GM12878 (cell line): ENCODE results near the gene IPO11. TPM values are rescaled to one million over a fixed set of nuclear protein-coding genes. Genes with fewer than 3 reads are reported as not detected.

Experiments
- ATAC-seq: fragments of 200-7000 bp; cut with Tn5 transposase; 3 replicates; pipeline ENCODE4 v1.9.1; 2020; ENCODE audit warnings: mild to moderate bottlenecking, moderate library complexity
- BruUV-seq: library from RNA; stranded (reverse); fragments of 400-500 nt; replicated peaks from 2 replicates; lab custom pipeline; 2021; lab: Mats Ljungman, UMichigan
- CTCF ChIA-PET: fragments of 300-600 bp; sonication (Branson Sonifier 250); formaldehyde crosslinking; extraction: SDS; loops from one replicate; lab custom pipeline; 2021; ENCODE audit warnings: inconsistent platforms; lab: Yijun Ruan, JAX
- POLR2A ChIA-PET: fragments of 350-600 bp; formaldehyde crosslinking; extraction: SDS; loops from one replicate; lab custom pipeline; 2021; ENCODE audit warnings: inconsistent platforms; lab: Charles Lee
- RAD21 ChIA-PET: fragments of 300-600 bp; sonication (Branson Sonifier 250); formaldehyde crosslinking; loops from one replicate; lab custom pipeline; 2023; ENCODE audit warnings: antibody characterized with exemption; ENCODE audit not compliant: unreplicated experiment; lab: Charles Lee
- SMC1A ChIA-PET: fragments of 300-600 bp; sonication (Branson Sonifier 250); formaldehyde crosslinking; loops from one replicate; lab custom pipeline; 2023; ENCODE audit not compliant: unreplicated experiment, uncharacterized antibody; lab: Charles Lee
- DNase-seq: peaks from one replicate; pipeline ENCODE4 v3.0.0-alpha.2; 2011; ENCODE audit warnings: low read depth, low spot score
- FAIRE-seq: peaks from 3 replicates; lab custom pipeline; 2011; peaks lifted over from hg19 to GRCh38; lab: Jason Lieb, UNC
- H2AFZ ChIP-seq: 2 replicates; pipeline ENCODE4 v1.6.0; 2011; ENCODE audit warnings: low read depth, low read length, control low read depth; ENCODE audit not compliant: control insufficient read depth
- H3K27ac ChIP-seq: 2 replicates; pipeline ENCODE4 v1.5.1; 2011; ENCODE audit warnings: control low read depth; ENCODE audit not compliant: control insufficient read depth, insufficient read depth
- H3K27me3 ChIP-seq, 2 experiments: replicated peaks in 1 of 2; 2 replicates each; pipeline versions ENCODE4 v1.6.0 to v1.6.1; 2011; ENCODE audit warnings: low read length in 1 of 2; ENCODE audit not compliant: control insufficient read depth in 2 of 2, insufficient read depth in 2 of 2
- H3K36me3 ChIP-seq, 2 experiments: 2 replicates each; pipeline ENCODE4 v1.5.1; 2011; ENCODE audit warnings: low read length in 1 of 2; ENCODE audit not compliant: control insufficient read depth in 2 of 2, insufficient read depth in 2 of 2
- H3K4me1 ChIP-seq: 2 replicates; pipeline ENCODE4 v1.6.1; 2011; ENCODE audit warnings: mild to moderate bottlenecking, low read length, moderate library complexity, mixed read lengths; ENCODE audit not compliant: control insufficient read depth, insufficient read depth
- H3K4me2 ChIP-seq: 2 replicates; pipeline ENCODE4 v1.6.0; 2011; ENCODE audit warnings: control low read depth; ENCODE audit not compliant: control insufficient read depth, insufficient read depth
- H3K4me3 ChIP-seq: fragments of 200-600 bp; sonication (generic); 2 replicates; pipeline ENCODE4 v1.5.1; 2016
- H3K79me2 ChIP-seq: 2 replicates; pipeline ENCODE4 v1.6.0; 2011; ENCODE audit warnings: low read length; ENCODE audit not compliant: control insufficient read depth, insufficient read depth
- H3K9ac ChIP-seq: 2 replicates; pipeline ENCODE4 v1.8.0; 2011; ENCODE audit warnings: low read length, control low read depth, mixed read lengths; ENCODE audit not compliant: control insufficient read depth, insufficient read depth
- H3K9me3 ChIP-seq: replicated peaks from 3 replicates; pipeline ENCODE4 v1.5.1; 2011; ENCODE audit warnings: mild to moderate bottlenecking, low read length; ENCODE audit not compliant: control insufficient read depth, insufficient read depth
- H4K20me1 ChIP-seq: 2 replicates; pipeline ENCODE4 v1.6.0; 2011; ENCODE audit not compliant: control insufficient read depth, insufficient read depth
- ATF7 ChIP-seq: fragments of 450-650 bp; IDR thresholded peaks from 2 replicates; pipeline ENCODE4 v1.6.1; 2016; ENCODE audit warnings: low read depth, mild to moderate bottlenecking
- BCL11A ChIP-seq: IDR thresholded peaks from 2 replicates; pipeline ENCODE4 v1.6.1; 2011; ENCODE audit warnings: low read depth, low read length
- IKZF2 ChIP-seq, 2 experiments: fragments of 450-650 bp; IDR thresholded peaks; 2 replicates each; pipeline ENCODE4 v1.6.1; 2017; ENCODE audit warnings: mild to moderate bottlenecking in 2 of 2, moderate library complexity in 2 of 2
- NBN ChIP-seq: fragments of 450-650 bp; IDR thresholded peaks from 2 replicates; pipeline ENCODE4 v1.6.1; 2016
- NFXL1 ChIP-seq: fragments of 450-650 bp; IDR thresholded peaks from 2 replicates; pipeline ENCODE4 v1.6.1; 2017; ENCODE audit warnings: antibody characterized with exemption, mild to moderate bottlenecking, borderline replicate concordance
- NR2C2 ChIP-seq: IDR thresholded peaks from 2 replicates; pipeline ENCODE4 v1.6.1; 2011; ENCODE audit warnings: borderline replicate concordance, low read depth; ENCODE audit not compliant: control insufficient read depth, insufficient read length
- NRF1 ChIP-seq: conservative IDR thresholded peaks from 2 replicates; pipeline ENCODE4 v1.6.1; 2011; ENCODE audit warnings: mild to moderate bottlenecking, low read depth, low read length, improper control_type of control experiment
- PAX8 ChIP-seq: fragments of 450-650 bp; IDR thresholded peaks from 2 replicates; pipeline ENCODE4 v1.6.1; 2017; ENCODE audit warnings: mild to moderate bottlenecking, moderate library complexity
- POLR2A ChIP-seq: IDR thresholded peaks from 2 replicates; pipeline ENCODE4 v1.6.1; 2011; ENCODE audit warnings: low read depth, mild to moderate bottlenecking, low read length
- RBBP5 ChIP-seq: fragments of 200-600 bp; sonication (generic); conservative IDR thresholded peaks from 2 replicates; pipeline ENCODE4 v1.6.1; 2016
- WGBS: methylation state at CpG from one replicate; pipeline ENCODE4 v1.1.6; 2016; ENCODE audit warnings: low lambda C conversion rate; ENCODE audit not compliant: insufficient replicate concordance, insufficient coverage; ENCODE audit errors: missing lambda C conversion rate; 5-methylcytosine and 5-hydroxymethylcytosine counted together
- in situ Hi-C: fragments of 300-500 bp; cut with MboI; formaldehyde crosslinking; loops from 9 replicates; pipeline ENCODE4 v1.14.3; 2018; ENCODE audit warnings: mixed read lengths
- intact Hi-C: fragments of 100-400 bp; cut with micrococcal nuclease; formaldehyde crosslinking; loops from one replicate; pipeline ENCODE4 v1.14.2; 2022; ENCODE audit not compliant: unreplicated experiment
- polyA plus RNA-seq, 11 experiments: library from polyadenylated mRNA; depleted of rRNA in 4 of 11; unstranded in 6 of 11; stranded (reverse) in 5 of 11; fragments of >200 nt; fragmentation: Nextera tagmentation in 4 of 11; fragmentation: Illumina TruSeq in 1 of 11; extraction: Ambion mirVana in 4 of 11; extraction: Trizol in 1 of 11; gene quantifications; 1 replicate in 1 of 11; 2 replicates in 10 of 11; pipeline versions ENCODE4 v1.2.1 to v1.2.3, GENCODE V29; 2011 to 2016; ENCODE audit warnings: inconsistent platforms in 2 of 11, missing spikeins in 2 of 11, low read depth in 1 of 11
- total RNA-seq, 4 experiments: library from RNA; depleted of rRNA in 3 of 4; stranded (reverse); fragments of >200 nt in 3 of 4; fragmentation: Illumina TruSeq in 1 of 4; extraction: Trizol in 1 of 4; gene quantifications; 2 replicates each; pipeline versions ENCODE4 v1.2.1 to v1.2.3, GENCODE V29; 2013 to 2021
- TF ChIP-seq, protein P1 (sequence below): IDR thresholded peaks from 2 replicates; pipeline ENCODE4 v1.6.1; 2012; ENCODE audit warnings: mild to moderate bottlenecking, low read depth, low read length
- TF ChIP-seq, protein P2 (sequence below): fragments of 450-650 bp; formaldehyde crosslinking; IDR thresholded peaks from 2 replicates; pipeline ENCODE4 v1.4.0; 2020; ENCODE audit warnings: mild to moderate bottlenecking, moderate library complexity

IPO11 gene
- total and polyA plus RNA-seq, 10 of the 15 experiments (the other 5 are each of a cell fraction or from before 2014, with no cell fraction given), result 14.1 to 49.3 (median 29.8) TPM

DNA sequence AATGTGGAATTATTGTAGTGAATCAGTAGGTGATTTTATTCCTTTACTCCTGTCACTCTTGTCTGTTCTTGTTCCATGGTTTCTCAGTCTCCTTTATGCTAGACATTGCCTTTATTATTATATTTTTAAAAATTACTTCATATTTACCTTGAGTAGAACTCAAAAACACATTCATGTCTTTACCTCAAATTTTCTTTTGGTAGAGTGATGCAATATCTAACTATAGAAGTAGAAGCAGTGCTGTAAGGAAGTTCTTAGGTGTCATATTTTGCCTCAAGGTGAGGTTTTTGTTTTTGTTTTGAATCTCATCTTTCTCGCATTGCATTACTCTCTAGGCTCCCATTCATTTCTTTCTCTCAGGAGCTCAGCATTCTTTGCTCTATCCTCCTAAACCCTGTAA, 12.2 kb downstream of the IPO11 start:
- no TSS peak for BruUV-seq

More for the DNA sequence above, 12.2 kb downstream of the IPO11 start:
- Histone ChIP-seq H3K9me3 (no peaks in the 10 kb centered on the region), H4K20me1 (no peaks in the 10 kb centered on the region), H3K4me1 (no peaks in the 10 kb centered on the region), H3K4me2 (no peak overlapping the region), H3K9ac (no peak overlapping the region), H2AFZ (no peak overlapping the region), H3K27ac (no peak overlapping the region), H3K36me3 (no peaks in the 10 kb centered on the region; a peak in 1 of 4 replicates), H3K79me2 (peaks cover 8% of the 10 kb centered on the region), H3K4me3 (no peak overlapping the region), H3K27me3 (no peaks in the 10 kb centered on the region)
- WGBS, result 93% methylated on average over 1 of the region's 1 CpG
- ChIA-PET CTCF (no interaction called here), SMC1A (interaction anchor here (1.0 to 1.2 kb wide), 2 partner anchors 12 to 896 kb away, joined by 3 to 4 read pairs; partner anchors contain the start of gene IPO11), POLR2A (no interaction called here), RAD21 (no interaction called here)
- ATAC-seq (no peak), FAIRE-seq (no peak), DNase-seq (no peak)
- intact Hi-C loops (no loop called here), in situ Hi-C loops (no loop called here)
- TF ChIP-seq NR2C2, result no peak
- TF ChIP-seq, protein P1, sequence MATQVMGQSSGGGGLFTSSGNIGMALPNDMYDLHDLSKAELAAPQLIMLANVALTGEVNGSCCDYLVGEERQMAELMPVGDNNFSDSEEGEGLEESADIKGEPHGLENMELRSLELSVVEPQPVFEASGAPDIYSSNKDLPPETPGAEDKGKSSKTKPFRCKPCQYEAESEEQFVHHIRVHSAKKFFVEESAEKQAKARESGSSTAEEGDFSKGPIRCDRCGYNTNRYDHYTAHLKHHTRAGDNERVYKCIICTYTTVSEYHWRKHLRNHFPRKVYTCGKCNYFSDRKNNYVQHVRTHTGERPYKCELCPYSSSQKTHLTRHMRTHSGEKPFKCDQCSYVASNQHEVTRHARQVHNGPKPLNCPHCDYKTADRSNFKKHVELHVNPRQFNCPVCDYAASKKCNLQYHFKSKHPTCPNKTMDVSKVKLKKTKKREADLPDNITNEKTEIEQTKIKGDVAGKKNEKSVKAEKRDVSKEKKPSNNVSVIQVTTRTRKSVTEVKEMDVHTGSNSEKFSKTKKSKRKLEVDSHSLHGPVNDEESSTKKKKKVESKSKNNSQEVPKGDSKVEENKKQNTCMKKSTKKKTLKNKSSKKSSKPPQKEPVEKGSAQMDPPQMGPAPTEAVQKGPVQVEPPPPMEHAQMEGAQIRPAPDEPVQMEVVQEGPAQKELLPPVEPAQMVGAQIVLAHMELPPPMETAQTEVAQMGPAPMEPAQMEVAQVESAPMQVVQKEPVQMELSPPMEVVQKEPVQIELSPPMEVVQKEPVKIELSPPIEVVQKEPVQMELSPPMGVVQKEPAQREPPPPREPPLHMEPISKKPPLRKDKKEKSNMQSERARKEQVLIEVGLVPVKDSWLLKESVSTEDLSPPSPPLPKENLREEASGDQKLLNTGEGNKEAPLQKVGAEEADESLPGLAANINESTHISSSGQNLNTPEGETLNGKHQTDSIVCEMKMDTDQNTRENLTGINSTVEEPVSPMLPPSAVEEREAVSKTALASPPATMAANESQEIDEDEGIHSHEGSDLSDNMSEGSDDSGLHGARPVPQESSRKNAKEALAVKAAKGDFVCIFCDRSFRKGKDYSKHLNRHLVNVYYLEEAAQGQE, result no peak
- TF ChIP-seq IKZF2 (IDR thresholded peaks at IDR 0.05), result no peak
- TF ChIP-seq PAX8, result no peak
- no peak for TF ChIP-seq NFXL1
- no peak for TF ChIP-seq POLR2A
- no peak for TF ChIP-seq RBBP5
- TF ChIP-seq, protein P2, sequence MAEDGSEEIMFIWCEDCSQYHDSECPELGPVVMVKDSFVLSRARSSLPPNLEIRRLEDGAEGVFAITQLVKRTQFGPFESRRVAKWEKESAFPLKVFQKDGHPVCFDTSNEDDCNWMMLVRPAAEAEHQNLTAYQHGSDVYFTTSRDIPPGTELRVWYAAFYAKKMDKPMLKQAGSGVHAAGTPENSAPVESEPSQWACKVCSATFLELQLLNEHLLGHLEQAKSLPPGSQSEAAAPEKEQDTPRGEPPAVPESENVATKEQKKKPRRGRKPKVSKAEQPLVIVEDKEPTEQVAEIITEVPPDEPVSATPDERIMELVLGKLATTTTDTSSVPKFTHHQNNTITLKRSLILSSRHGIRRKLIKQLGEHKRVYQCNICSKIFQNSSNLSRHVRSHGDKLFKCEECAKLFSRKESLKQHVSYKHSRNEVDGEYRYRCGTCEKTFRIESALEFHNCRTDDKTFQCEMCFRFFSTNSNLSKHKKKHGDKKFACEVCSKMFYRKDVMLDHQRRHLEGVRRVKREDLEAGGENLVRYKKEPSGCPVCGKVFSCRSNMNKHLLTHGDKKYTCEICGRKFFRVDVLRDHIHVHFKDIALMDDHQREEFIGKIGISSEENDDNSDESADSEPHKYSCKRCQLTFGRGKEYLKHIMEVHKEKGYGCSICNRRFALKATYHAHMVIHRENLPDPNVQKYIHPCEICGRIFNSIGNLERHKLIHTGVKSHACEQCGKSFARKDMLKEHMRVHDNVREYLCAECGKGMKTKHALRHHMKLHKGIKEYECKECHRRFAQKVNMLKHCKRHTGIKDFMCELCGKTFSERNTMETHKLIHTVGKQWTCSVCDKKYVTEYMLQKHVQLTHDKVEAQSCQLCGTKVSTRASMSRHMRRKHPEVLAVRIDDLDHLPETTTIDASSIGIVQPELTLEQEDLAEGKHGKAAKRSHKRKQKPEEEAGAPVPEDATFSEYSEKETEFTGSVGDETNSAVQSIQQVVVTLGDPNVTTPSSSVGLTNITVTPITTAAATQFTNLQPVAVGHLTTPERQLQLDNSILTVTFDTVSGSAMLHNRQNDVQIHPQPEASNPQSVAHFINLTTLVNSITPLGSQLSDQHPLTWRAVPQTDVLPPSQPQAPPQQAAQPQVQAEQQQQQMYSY (CRISPR knock-in tag), result no peak
- TF ChIP-seq ATF7, result no peak
- no peak for TF ChIP-seq NRF1
- no peak for TF ChIP-seq NBN
- TF ChIP-seq BCL11A, result no peak
